ENCODE measurements around the gene DNAJB9. TPM values are rescaled to one million over a fixed set of nuclear protein-coding genes. Genes with fewer than 3 reads are reported as not detected.

Gene DNAJB9
- total and polyA plus RNA-seq, 2 of the 8 experiments (the other 6 are each of a cell fraction or from before 2014, with no cell fraction given) = 1.8 to 9.7 TPM

DNA sequence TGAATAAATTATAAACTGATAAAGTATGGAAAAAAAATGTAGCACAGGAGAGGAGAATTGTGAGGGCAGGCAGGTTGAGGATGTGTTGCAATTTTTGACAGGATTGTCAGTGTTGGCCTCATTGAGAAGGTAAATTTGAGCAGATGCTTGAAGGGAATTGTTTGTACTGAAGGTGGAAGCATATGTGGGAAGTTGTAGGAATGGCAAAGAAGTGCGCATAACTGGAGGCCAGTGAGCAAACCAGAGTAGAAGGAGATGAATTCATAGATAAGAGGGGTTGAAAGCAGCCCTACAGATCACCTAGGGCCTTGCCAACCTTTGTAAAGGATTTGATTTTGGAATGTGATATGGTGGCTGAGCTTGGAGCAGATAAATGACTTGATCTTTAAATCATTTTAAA is 6.4 kb downstream of the DNAJB9 start:
- no peak overlapping the region for H2AFZ ChIP-seq (ENCODE audit: low read length)
- no peak overlapping the region for H3K9ac ChIP-seq (replicated peaks in 1 of 4; ENCODE audit: extremely low read depth in 1 of 4, low read depth in 3 of 4, low read length in 3 of 4)
- DNase-seq (ENCODE audit: low read depth in 1 of 2, low spot score in 2 of 2) (no peak), FAIRE-seq (no peak)
- H3K23me2 ChIP-seq (ENCODE audit: low read depth, low read length) = no peaks in the 10 kb centered on the region
- H4K20me1 ChIP-seq (replicated peaks in 1 of 2; ENCODE audit: control insufficient read depth in 1 of 2, insufficient read depth in 2 of 2, low read length in 2 of 2) = no peaks in the 10 kb centered on the region
- no peak overlapping the region for H3K4me3 ChIP-seq (ENCODE audit: extremely low read depth in 1 of 4, insufficient read depth in 2 of 4, low read depth in 3 of 4, low read length in 4 of 4)
- peaks cover 0 to 9% of the 10 kb centered on the region in 2 experiments; a peak in 1 of 4 replicates for H3K9me3 ChIP-seq (ENCODE audit: insufficient read depth in 2 of 2, low read depth in 1 of 2, low read length in 1 of 2)
- H3K79me2 ChIP-seq (ENCODE audit: control insufficient read depth in 1 of 2, insufficient read depth in 2 of 2, low read length in 2 of 2) = peaks cover 0 to 30% of the 10 kb centered on the region in 2 experiments; a peak in 2 of 4 replicates
- H3K27me3 ChIP-seq (replicated peaks in 1 of 4; ENCODE audit: control insufficient read depth in 3 of 4, extremely low read depth in 1 of 4, insufficient read depth in 3 of 4, low read length in 3 of 4) = no peaks in the 10 kb centered on the region
- H2BK120ac ChIP-seq (replicated peaks; ENCODE audit: low read depth, low read length) = no peak overlapping the region
- no peak overlapping the region for H3K23ac ChIP-seq (ENCODE audit: insufficient read length)
- ChIA-PET POLR2A (ENCODE audit: partially characterized antibody) (interaction anchor here (1.1 kb wide), 1 partner anchor 82 kb away, joined by 3 read pairs; no protein-coding TSS in a partner anchor), CTCF (ENCODE audit: partially characterized antibody) (no interaction called here)
- no peak overlapping the region for H3K27ac ChIP-seq (ENCODE audit: low read depth, low read length)
- H2BK15ac ChIP-seq (ENCODE audit: low read length) = no peak overlapping the region
- H2BK20ac ChIP-seq (ENCODE audit: low read length) = no peak overlapping the region
- no peak overlapping the region for H4K91ac ChIP-seq (replicated peaks; ENCODE audit: insufficient read length, low read length)
- H3K4me2 ChIP-seq (ENCODE audit: insufficient read depth in 1 of 2, low read depth in 2 of 2, low read length in 2 of 2) = no peak overlapping the region
- H3K79me1 ChIP-seq (ENCODE audit: low read depth, low read length) = peaks cover 3% of the 10 kb centered on the region; the same call in 1 of the 2 replicates
- H4K8ac ChIP-seq (ENCODE audit: extremely low read depth, insufficient read depth, low read length) = no peak overlapping the region
- no peak overlapping the region for H3K18ac ChIP-seq (ENCODE audit: extremely low read depth, low read length)
- no peak overlapping the region for H2AK5ac ChIP-seq (ENCODE audit: low read depth, low read length)
- no peak overlapping the region for H3K14ac ChIP-seq (ENCODE audit: insufficient read length)
- no peak overlapping the region for H4K5ac ChIP-seq (ENCODE audit: insufficient read length, low read depth, low read length)
- H3K36me3 ChIP-seq (ENCODE audit: control insufficient read depth in 2 of 4, insufficient read depth in 4 of 4, low read length in 3 of 4) = peaks cover 0 to 34% (median 9%) of the 10 kb centered on the region in 4 experiments; a peak in 3 of 8 replicates
- H2BK5ac ChIP-seq (ENCODE audit: low read depth, low read length) = no peak overlapping the region
- no peak overlapping the region for H2BK12ac ChIP-seq (ENCODE audit: low read depth, low read length)
- H3K56ac ChIP-seq (replicated peaks; ENCODE audit: insufficient read length, low read depth, low read length) = no peak overlapping the region
- no peaks in the 10 kb centered on the region for H3K4me1 ChIP-seq (replicated peaks in 1 of 4; ENCODE audit: control insufficient read depth in 3 of 4, insufficient read depth in 4 of 4, low read length in 3 of 4)
- WGBS, 2 experiments (ENCODE audit: extremely low coverage in 1 of 2, insufficient coverage in 1 of 2, insufficient read length in 1 of 2, insufficient replicate concordance in 2 of 2, low coverage in 1 of 2, low lambda C conversion rate in 2 of 2, missing lambda C conversion rate in 1 of 2) = 87% methylated on average over 1 of the region's 1 CpG; no CpG with 5 or more reads in 1 of the 2 experiments
- no peak overlapping the region for H3K4ac ChIP-seq (replicated peaks; ENCODE audit: insufficient read length, low read depth, low read length)
- TF ChIP-seq SIX5 (IDR thresholded peaks at IDR 0.05; ENCODE audit: low read depth, low read length) = no peak
- TF ChIP-seq CBX8 (IDR thresholded peaks at IDR 0.05; ENCODE audit: borderline replicate concordance, low read depth, low read length) = no peak
- TF ChIP-seq GABPA (IDR thresholded peaks at IDR 0.05; ENCODE audit: borderline replicate concordance, insufficient read depth, low read length) = no peak
- TF ChIP-seq CEBPB (IDR thresholded peaks at IDR 0.05; ENCODE audit: low read depth, low read length) = no peak
- TF ChIP-seq TAF7 (optimal IDR thresholded peaks at IDR 0.05; ENCODE audit: borderline replicate concordance, low read depth, low read length) = no peak
- TF ChIP-seq SIRT6 (IDR thresholded peaks at IDR 0.05; ENCODE audit: low read length) = no peak
- no peak for TF ChIP-seq SP4 (IDR thresholded peaks at IDR 0.05; ENCODE audit: low read length)
- TF ChIP-seq SAP30 (IDR thresholded peaks at IDR 0.05; ENCODE audit: insufficient read depth, insufficient replicate concordance, low read length) = no peak
- no peak for TF ChIP-seq JUN (IDR thresholded peaks at IDR 0.05; ENCODE audit: low read depth, low read length)
- TF ChIP-seq BCL11A (IDR thresholded peaks at IDR 0.05; ENCODE audit: low read depth in 2 of 2, low read length in 2 of 2) = no peak
- no peak for TF ChIP-seq ATF3 (IDR thresholded peaks at IDR 0.05; ENCODE audit: insufficient read depth, low read depth, low read length)
- no peak for TF ChIP-seq HDAC2 (IDR thresholded peaks at IDR 0.05; ENCODE audit: borderline replicate concordance in 1 of 2, low read depth in 2 of 2, low read length in 2 of 2)
- TF ChIP-seq EP300 (IDR thresholded peaks at IDR 0.05; ENCODE audit: borderline replicate concordance in 1 of 2, low read depth in 2 of 2, low read length in 2 of 2) = no peak
- TF ChIP-seq TAF1 (IDR thresholded peaks at IDR 0.05; ENCODE audit: low read depth, low read length) = no peak
